ENCODE data around the gene SRRM3. TPM values are rescaled to one million over a fixed set of nuclear protein-coding genes. Genes with fewer than 3 reads are reported as not detected.
A peak's percentile ranks its signal among the peaks of the same experiment; 100 is the strongest.

The SRRM3 gene
- total RNA-seq, 3 donors from 2014 or later (not counting 1 experiment from before 2014, with no cell fraction given) = not detected

- Mint-ChIP-seq H3K9me3 (no peaks in the 10 kb centered on the region), H3K4me3 (peak overlapping the region; percentile 83), H3K27me3 (ENCODE audit: low read depth in 2 of 2) (peaks cover 41 to 42% of the 10 kb centered on the region in 2 donors), H3K4me1 (peaks cover 7 to 16% of the 10 kb centered on the region in 2 donors), H3K36me3 (no peaks in the 10 kb centered on the region), H3K27ac (peak overlapping the region in 1 of 2 donors; percentile 51)
- no peaks in the 10 kb centered on the region for H3K36me3 ChIP-seq (ENCODE audit: control insufficient read depth, insufficient read depth, low read length)
- DNase-seq (peak in 1 of 2 donors; percentile 34), ATAC-seq (peak; percentile 30 to 60 (median 51))
- no peaks in the 10 kb centered on the region for H3K9me3 ChIP-seq (ENCODE audit: control insufficient read depth, insufficient read depth, low read length)
- H3K4me3 ChIP-seq (ENCODE audit: low read length) = no peak overlapping the region
- peaks cover 24% of the 10 kb centered on the region for H3K27me3 ChIP-seq (ENCODE audit: control insufficient read depth, insufficient read depth, low read length)
- intact Hi-C loops (cut with micrococcal nuclease) = no loop called here
- peaks cover 11% of the 10 kb centered on the region for H3K4me1 ChIP-seq (ENCODE audit: control insufficient read depth, insufficient read depth, low read length)
- TF ChIP-seq CTCF (IDR thresholded peaks at IDR 0.05) = no peak
- 5% methylated on average over 96 of the region's 98 CpGs for WGBS (ENCODE audit: insufficient coverage)
- H3K27ac ChIP-seq (ENCODE audit: low read length) = no peak overlapping the region
These were observed 80.9 kb downstream of the SRRM3 start for GRCh38 chr7:76282344-76283253.

GRCh38 chr7:76283254-76284159 is 81.8 kb downstream of the SRRM3 start:
- Histone ChIP-seq H3K9me3 (ENCODE audit: control insufficient read depth, insufficient read depth, low read length) (no peaks in the 10 kb centered on the region), H3K36me3 (ENCODE audit: control insufficient read depth, insufficient read depth, low read length) (no peaks in the 10 kb centered on the region), H3K27me3 (ENCODE audit: control insufficient read depth, insufficient read depth, low read length) (peaks cover 24% of the 10 kb centered on the region), H3K4me3 (ENCODE audit: low read length) (no peak overlapping the region), H3K4me1 (ENCODE audit: control insufficient read depth, insufficient read depth, low read length) (peaks cover 11% of the 10 kb centered on the region), H3K27ac (ENCODE audit: low read length) (no peak overlapping the region)
- H3K27ac Mint-ChIP-seq = no peak overlapping the region
- DNase-seq = no peak
- H3K4me3 Mint-ChIP-seq = peak overlapping the region; percentile 71
- no peaks in the 10 kb centered on the region for H3K9me3 Mint-ChIP-seq
- no peak for ATAC-seq
- peaks cover 7 to 16% of the 10 kb centered on the region in 2 donors for H3K4me1 Mint-ChIP-seq
- intact Hi-C loops (cut with micrococcal nuclease) = no loop called here
- TF ChIP-seq CTCF (IDR thresholded peaks at IDR 0.05) = no peak
- no peaks in the 10 kb centered on the region for H3K36me3 Mint-ChIP-seq
- WGBS (ENCODE audit: insufficient coverage) = 92% methylated on average over 17 of the region's 17 CpGs
- peaks cover 41 to 42% of the 10 kb centered on the region in 2 donors for H3K27me3 Mint-ChIP-seq (ENCODE audit: low read depth in 2 of 2)

- H3K27me3 Mint-ChIP-seq (ENCODE audit: low read depth in 2 of 2) = peaks cover 23 to 31% of the 10 kb centered on the region in 2 donors
- no peaks in the 10 kb centered on the region for H3K9me3 Mint-ChIP-seq
- no peak for DNase-seq
- no peak for ATAC-seq
- Histone ChIP-seq H3K27ac (ENCODE audit: low read length) (no peak overlapping the region), H3K9me3 (ENCODE audit: control insufficient read depth, insufficient read depth, low read length) (no peaks in the 10 kb centered on the region), H3K27me3 (ENCODE audit: control insufficient read depth, insufficient read depth, low read length) (peaks cover 24% of the 10 kb centered on the region), H3K4me3 (ENCODE audit: low read length) (no peak overlapping the region), H3K36me3 (ENCODE audit: control insufficient read depth, insufficient read depth, low read length) (no peaks in the 10 kb centered on the region), H3K4me1 (ENCODE audit: control insufficient read depth, insufficient read depth, low read length) (peaks cover 11% of the 10 kb centered on the region)
- intact Hi-C loops (cut with micrococcal nuclease) = no loop called here
- WGBS (ENCODE audit: insufficient coverage) = 95% methylated on average over 29 of the region's 29 CpGs
- no peak overlapping the region for H3K4me3 Mint-ChIP-seq
- no peak for TF ChIP-seq CTCF (IDR thresholded peaks at IDR 0.05)
- H3K4me1 Mint-ChIP-seq = peaks cover 6 to 15% of the 10 kb centered on the region in 2 donors
- no peaks in the 10 kb centered on the region for H3K36me3 Mint-ChIP-seq
- no peak overlapping the region for H3K27ac Mint-ChIP-seq
These were observed 84.1 kb downstream of the SRRM3 start for GRCh38 chr7:76285604-76286374.

Data from natural killer cell (primary cell).